ENCODE data around the gene SUSD6.

The SUSD6 gene

GRCh38 chr14:69648480-69649451, 37.4 kb downstream of the SUSD6 start:
- no peak for DNase-seq (ENCODE audit: low read depth)

GRCh38 chr14:69650948-69651369, 39.6 kb downstream of the SUSD6 start:
- no peak for DNase-seq (ENCODE audit: low read depth)

DNA sequence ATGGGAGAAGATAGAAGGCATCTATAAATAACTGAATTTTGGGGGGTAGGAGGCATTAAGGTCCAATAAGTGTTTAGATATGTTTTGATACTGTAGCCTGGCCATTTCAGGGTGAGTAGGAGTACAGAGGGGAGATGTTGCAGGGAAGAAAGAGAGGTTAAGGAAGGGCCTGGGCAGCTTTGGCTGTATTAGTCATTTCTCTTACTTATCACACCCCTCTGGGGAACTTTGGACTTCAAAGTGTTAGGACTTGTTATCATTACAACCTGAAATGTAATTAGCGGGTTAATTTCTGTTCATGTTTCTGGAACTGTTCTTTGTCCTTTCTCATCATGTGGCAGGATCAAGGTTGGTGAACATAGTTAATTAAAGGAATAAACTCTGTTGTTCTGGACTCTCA, 40.3 kb downstream of the SUSD6 start:
- no peak for DNase-seq (ENCODE audit: low read depth)

DNA sequence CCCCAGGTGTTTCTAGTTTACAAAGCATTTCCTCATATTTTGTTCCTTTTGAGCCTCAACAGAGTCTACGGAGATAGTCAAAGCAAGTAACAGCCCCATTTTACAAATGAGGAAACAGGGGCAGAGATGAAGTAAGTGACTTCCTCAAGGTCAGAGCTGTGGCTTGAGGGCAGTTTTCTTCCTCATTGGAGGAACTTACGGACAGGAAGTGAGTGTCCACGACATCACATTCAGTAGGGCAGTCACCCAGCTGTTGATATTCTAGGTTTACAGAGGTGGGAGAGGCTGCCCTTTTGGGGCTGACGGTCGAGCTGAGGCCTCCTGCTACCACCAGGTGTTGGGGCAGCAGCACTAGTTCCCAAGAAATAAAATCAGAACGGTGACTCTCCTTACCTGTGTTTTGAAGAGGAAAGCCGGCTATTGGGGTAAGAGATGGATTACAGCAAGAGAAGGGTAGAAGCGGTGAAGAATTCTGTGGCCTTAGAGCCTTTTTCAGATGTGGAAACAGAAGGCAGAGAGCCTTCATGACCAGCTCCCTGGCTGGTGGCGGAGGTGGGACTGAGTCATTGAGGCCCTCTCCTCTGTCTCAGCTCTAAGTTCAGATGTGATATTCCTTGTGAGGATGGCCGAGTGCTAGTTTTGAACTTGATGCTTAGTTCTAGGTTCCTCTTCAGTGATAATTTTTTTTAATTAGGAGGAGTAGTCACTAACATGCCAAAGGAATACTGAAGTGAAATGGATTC, 41.7 kb downstream of the SUSD6 start:
- DNase-seq (ENCODE audit: low read depth): no peak

- no peak for DNase-seq (ENCODE audit: low read depth)
These were observed 42.7 kb downstream of the SUSD6 start for GRCh38 chr14:69654116-69654515.

DNA sequence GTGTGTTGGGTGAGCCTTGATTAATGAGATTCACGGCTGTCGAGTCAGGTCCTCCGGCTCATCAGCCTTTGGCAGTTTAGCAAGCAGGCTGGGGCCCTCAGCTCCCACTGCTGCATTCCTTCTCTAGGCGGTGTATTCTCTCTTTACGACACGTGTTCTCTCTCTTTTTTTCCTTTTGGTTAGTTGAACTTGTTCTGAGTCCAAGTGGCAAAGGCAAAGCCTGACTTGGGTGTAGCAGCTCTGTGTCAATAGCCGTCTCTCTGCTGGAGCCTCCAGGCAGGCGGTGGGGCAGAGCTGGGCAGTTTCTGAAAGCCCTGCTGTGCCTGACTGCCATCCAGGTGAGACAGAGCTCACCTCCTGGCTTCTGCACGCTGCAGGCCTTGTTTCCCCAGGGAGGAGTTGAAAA, 46.6 kb downstream of the SUSD6 start:
- no peak for DNase-seq (ENCODE audit: low read depth)

DNA sequence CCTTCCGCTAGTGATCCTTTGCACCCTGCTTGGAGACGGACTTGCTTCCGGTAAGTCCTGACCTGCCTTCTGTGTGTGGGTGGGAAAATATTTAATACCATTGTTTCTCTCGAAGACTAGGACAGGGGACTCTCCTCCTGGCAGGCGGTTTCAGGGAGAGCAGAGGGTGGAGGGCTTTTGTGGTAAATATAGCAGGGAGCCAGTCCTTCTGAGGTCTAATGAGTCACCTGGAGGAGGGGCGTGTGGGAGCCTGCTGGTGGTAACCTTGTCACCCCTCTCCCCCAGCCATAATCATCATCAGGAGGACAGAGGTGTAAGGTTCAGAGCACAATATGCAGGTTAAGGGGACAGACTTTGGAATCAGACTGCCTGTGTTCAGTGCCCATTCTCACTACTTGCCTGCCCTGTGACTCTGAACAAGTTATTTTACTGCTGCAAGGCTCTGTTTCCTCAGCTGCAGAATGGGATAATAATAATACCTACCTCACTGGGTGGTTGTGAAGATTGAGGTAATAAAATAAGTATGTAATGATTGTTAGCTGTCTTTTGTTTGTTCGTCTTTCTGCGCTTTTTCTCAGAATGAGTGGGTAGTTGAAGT, 47.4 kb downstream of the SUSD6 start:
- no peak for DNase-seq (ENCODE audit: low read depth)

DNA sequence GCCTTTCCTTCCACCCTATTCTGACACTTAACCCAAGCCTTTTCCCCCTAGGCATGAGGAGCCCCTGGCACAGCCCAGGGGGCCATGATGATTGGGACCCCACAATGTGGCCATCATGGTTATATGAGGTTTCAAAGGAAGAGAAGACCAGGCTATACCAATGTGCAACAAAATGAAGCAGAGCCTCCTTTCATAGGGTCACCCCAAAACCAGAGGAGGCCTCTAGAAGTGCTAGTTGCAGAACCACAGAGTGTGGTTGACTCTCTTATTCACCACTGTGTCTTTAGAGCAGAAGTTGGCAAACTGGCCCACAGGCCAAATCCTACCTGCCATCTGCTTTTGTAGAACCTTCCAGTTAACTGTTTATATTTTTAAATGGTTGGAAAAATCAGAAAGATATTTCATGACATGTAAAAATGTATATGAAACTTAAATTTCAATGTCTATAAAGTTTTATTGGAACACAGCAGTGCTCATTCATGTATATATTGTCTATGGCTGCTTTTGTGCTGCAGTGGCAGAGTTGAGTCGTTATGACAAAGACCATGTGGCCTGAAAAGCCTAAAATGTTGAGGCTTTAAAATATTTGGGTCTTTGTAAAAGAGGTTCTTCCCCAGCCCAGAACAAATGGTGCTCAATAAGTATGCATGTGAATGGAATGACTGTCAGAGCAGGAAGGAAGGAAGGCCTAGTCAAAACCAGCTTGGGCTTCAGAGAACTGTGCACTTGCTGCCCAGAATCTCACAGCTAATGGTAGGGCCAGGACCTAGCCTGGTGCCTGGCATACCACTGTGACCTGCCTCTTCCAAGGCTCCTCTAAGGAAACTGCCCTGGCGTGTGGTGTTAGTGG, 49.2 kb downstream of the SUSD6 start:
- no peak for DNase-seq (ENCODE audit: low read depth)

GRCh38 chr14:69661194-69661537, 49.8 kb downstream of the SUSD6 start:
- no peak for DNase-seq (ENCODE audit: low read depth)

- no peak for DNase-seq (ENCODE audit: low read depth)
These were observed 51.4 kb downstream of the SUSD6 start for GRCh38 chr14:69662636-69663299.

DNA sequence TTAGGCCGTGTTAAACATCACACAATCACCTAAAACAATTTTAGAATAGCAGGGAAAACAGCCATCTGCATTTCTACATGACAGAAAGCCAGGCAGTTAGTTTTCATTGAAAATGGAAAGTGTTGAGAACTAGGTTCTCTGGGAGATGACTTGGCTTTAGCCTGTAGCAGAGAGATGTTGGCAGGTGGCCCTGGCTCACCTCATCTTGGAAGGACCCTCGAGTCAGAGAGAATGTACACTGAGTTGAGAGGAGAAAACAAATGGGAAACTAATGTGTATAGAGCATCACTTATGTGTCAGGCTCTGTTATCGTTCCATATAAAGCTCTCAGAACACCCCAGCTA, 51.9 kb downstream of the SUSD6 start:
- DNase-seq (ENCODE audit: low read depth): no peak

GRCh38 chr14:69664265-69664664, 52.9 kb downstream of the SUSD6 start:
- no peak for DNase-seq (ENCODE audit: low read depth)

- DNase-seq (ENCODE audit: low read depth): no peak
These were observed 53.6 kb downstream of the SUSD6 start for GRCh38 chr14:69664865-69665526.

GRCh38 chr14:69665631-69666030, 54.2 kb downstream of the SUSD6 start:
- DNase-seq (ENCODE audit: low read depth): no peak

DNA sequence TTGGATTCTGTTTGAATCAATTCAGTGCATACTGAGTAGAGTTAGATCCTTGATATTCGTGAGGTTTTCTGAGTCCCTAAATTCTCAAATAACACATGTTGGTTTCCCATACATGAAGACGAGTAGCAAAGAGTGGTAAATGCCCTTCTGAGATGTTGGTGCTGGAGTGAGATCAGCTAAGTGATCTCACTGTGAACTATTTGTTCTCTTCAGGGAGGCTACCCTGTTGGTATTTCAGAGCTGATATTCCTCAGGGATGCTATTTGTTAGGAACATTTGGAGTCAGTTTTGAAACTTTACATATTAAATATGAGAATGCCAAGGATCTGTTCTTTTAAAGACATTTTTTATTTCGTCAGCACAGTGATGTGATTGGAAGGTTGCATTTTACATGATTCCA, 54.7 kb downstream of the SUSD6 start:
- no peak for DNase-seq (ENCODE audit: low read depth)

DNA sequence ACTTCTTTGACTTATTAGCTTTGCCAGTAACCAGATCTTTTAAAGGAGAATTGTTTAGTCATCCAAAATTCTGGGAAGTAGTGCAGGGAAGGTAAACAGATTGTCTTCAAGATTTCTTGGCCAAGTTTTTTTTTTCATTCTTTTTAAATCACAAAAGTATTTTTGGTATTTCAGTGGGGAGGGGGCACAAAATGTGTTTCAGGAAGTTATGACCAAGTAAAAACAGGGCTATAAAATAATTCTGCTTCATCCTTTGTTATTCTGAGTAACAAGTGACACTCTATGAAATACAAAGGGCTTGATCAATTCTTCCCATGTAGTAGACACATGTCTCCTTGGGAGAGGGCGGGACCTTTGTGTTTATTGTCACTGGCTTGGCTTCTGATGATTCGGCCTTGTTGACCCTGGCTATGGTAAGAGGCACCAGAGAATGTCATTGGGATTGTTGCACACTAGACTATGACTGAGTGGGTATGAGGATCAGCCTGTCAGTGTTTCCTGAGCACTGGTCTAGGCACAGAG, 55.4 kb downstream of the SUSD6 start:
- no peak for DNase-seq (ENCODE audit: low read depth)

GRCh38 chr14:69667938-69668335, 56.5 kb downstream of the SUSD6 start:
- no peak for DNase-seq (ENCODE audit: low read depth)

DNA sequence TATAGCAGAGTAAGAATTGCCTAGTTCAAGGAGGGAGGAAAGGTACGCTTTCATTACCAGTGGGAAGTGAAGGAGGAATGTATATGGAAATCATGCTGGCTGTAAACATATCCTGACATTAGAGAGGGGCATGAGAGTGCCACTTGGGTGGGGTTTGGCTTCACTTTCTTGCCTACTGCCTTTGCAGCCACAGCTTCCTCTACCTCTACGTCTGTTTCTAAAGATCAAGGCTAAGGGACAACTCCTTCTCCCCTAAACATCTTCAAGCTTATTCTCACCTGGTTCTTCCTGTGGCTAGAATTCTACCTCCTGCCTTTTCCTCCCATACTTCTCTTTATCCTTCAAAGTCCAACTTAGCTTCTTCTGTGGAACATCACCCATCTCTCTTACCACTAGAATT, 58.0 kb downstream of the SUSD6 start:
- no peak for DNase-seq (ENCODE audit: low read depth)

DNA sequence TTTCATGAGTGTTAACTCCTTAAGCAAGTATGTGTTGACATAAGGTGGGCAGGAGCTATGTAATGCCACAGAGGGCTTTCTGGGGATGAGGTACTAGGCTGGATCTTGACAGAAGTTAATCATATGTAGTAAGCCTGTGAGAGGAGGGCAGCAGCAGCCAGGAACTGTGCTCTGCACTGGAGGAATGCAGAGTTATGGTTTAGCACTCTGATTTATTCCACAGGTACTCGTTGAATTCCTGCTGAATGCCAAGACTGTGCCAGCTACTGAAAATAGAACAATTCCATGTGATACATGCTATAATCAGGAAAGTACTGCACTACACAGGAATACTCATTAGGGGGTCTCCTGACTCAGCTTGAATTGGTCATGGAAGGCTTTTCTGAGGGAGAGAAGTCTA, 58.7 kb downstream of the SUSD6 start:
- no peak for DNase-seq (ENCODE audit: low read depth)

- DNase-seq (ENCODE audit: low read depth): no peak
These were observed 60.1 kb downstream of the SUSD6 start for GRCh38 chr14:69671365-69672030.
